ENCODE results near the gene METTL6.
"Not testable (repeated sequence)": the region's sequence is repeated elsewhere in the genome, so short reads cannot be mapped to it uniquely, and the experiment has no call there.

Gene METTL6

GRCh38 chr3:15368561-15369135, 58.7 kb downstream of the METTL6 start:
- DNase-seq (ENCODE audit: low read depth) = no peak

- DNase-seq (ENCODE audit: low read depth) = peak; percentile 38
Measured at GRCh38 chr3:15367059-15367458, 60.3 kb downstream of the METTL6 start.

- not testable (repeated sequence) for DNase-seq (ENCODE audit: low read depth)
Measured at GRCh38 chr3:15364078-15364477, 63.3 kb downstream of the METTL6 start.

- no peak for DNase-seq (ENCODE audit: low read depth)
Measured at GRCh38 chr3:15361494-15362214, 65.7 kb downstream of the METTL6 start.

GRCh38 chr3:15360788-15361493, 66.4 kb downstream of the METTL6 start:
- DNase-seq (ENCODE audit: low read depth) = no peak
